IMR-90 (cell line): Measurements from ENCODE around the gene FAM111A. TPM values are rescaled to one million over a fixed set of nuclear protein-coding genes. Genes with fewer than 3 reads are reported as not detected.

ENCODE experiments used
- ATAC-seq: fragments of 200-7000 bp; cut with Tn5 transposase; 2 replicates; pipeline ENCODE4 v1.9.1; 2020; ENCODE audit warnings: low read depth, mild to moderate bottlenecking, moderate library complexity
- BruUV-seq: library from RNA; stranded (reverse); fragments of 400-500 nt; replicated peaks from 2 replicates; lab custom pipeline; 2021; lab: Mats Ljungman, UMichigan
- CTCF ChIA-PET: fragments of 300-600 bp; formaldehyde crosslinking; extraction: SDS; loops from one replicate; lab custom pipeline; 2021; ENCODE audit warnings: antibody characterized with exemption; lab: Yijun Ruan, JAX
- POLR2A ChIA-PET: fragments of 300-600 bp; sonication (Branson Sonifier 250); formaldehyde crosslinking; loops from one replicate; lab custom pipeline; 2022; ENCODE audit warnings: antibody characterized with exemption; ENCODE audit not compliant: unreplicated experiment; lab: Charles Lee
- DNase-seq: peaks from one replicate; pipeline ENCODE4 v3.0.0; 2013
- H2AFZ ChIP-seq: replicated peaks from 2 replicates; pipeline ENCODE3; 2013; ENCODE audit warnings: low read length, mild to moderate bottlenecking; ENCODE audit not compliant: poor library complexity
- H2AK5ac ChIP-seq: 2 replicates; pipeline ENCODE4 v1.6.1; 2013; ENCODE audit warnings: low read depth, low read length, inconsistent platforms
- H2AK9ac ChIP-seq: replicated peaks from 2 replicates; pipeline ENCODE3; 2013; ENCODE audit warnings: mild to moderate bottlenecking, low read depth, low read length, moderate library complexity; ENCODE audit not compliant: poor library complexity
- H2BK120ac ChIP-seq: 2 replicates; pipeline ENCODE4 v1.6.1; 2013; ENCODE audit warnings: low read depth, low read length, inconsistent platforms
- H2BK15ac ChIP-seq: 3 replicates; pipeline ENCODE4 v1.6.1; 2013; ENCODE audit warnings: low read depth, low read length, inconsistent platforms
- H2BK20ac ChIP-seq: 2 replicates; pipeline ENCODE4 v1.6.1; 2013; ENCODE audit warnings: low read depth, mild to moderate bottlenecking, inconsistent platforms, low read length, moderate library complexity
- H2BK5ac ChIP-seq: 2 replicates; pipeline ENCODE4 v1.6.1; 2013; ENCODE audit warnings: mild to moderate bottlenecking, low read depth, low read length, inconsistent platforms; ENCODE audit not compliant: poor library complexity, severe bottlenecking
- H3K14ac ChIP-seq: replicated peaks from 2 replicates; pipeline ENCODE4 v1.6.1; 2013; ENCODE audit warnings: low read depth, low read length, inconsistent platforms
- H3K18ac ChIP-seq: 2 replicates; pipeline ENCODE4 v1.6.1; 2013; ENCODE audit warnings: low read depth, low read length, control low read depth
- H3K23ac ChIP-seq: 2 replicates; pipeline ENCODE4 v1.6.1; 2013; ENCODE audit warnings: low read depth, low read length, inconsistent platforms
- H3K27ac ChIP-seq: 2 replicates; pipeline ENCODE4 v1.5.1; 2013; ENCODE audit warnings: mild to moderate bottlenecking, control low read depth, low read length; ENCODE audit not compliant: insufficient read depth
- H3K27me3 ChIP-seq: 2 replicates; pipeline ENCODE4 v1.6.1; 2013; ENCODE audit warnings: low read length; ENCODE audit not compliant: control insufficient read depth, insufficient read depth
- H3K36me3 ChIP-seq: 2 replicates; pipeline ENCODE4 v1.6.1; 2013; ENCODE audit warnings: low read length, mixed read lengths; ENCODE audit not compliant: control insufficient read depth, insufficient read depth
- H3K4ac ChIP-seq: 2 replicates; pipeline ENCODE4 v1.6.1; 2013; ENCODE audit warnings: low read depth, low read length, inconsistent platforms
- H3K4me1 ChIP-seq: 2 replicates; pipeline ENCODE4 v1.6.1; 2013; ENCODE audit warnings: low read length, mixed read lengths; ENCODE audit not compliant: control insufficient read depth, insufficient read depth
- H3K4me2 ChIP-seq: 2 replicates; pipeline ENCODE4 v1.6.1; 2013; ENCODE audit warnings: low read depth, mild to moderate bottlenecking, control low read depth, low read length, moderate library complexity
- H3K4me3 ChIP-seq: 2 replicates; pipeline ENCODE4 v1.5.1; 2013; ENCODE audit warnings: low read depth, mild to moderate bottlenecking, control low read depth, low read length, moderate library complexity; ENCODE audit not compliant: insufficient read depth
- H3K56ac ChIP-seq: 2 replicates; pipeline ENCODE4 v1.6.1; 2013; ENCODE audit warnings: low read length, inconsistent platforms; ENCODE audit not compliant: insufficient read depth; ENCODE audit errors: extremely low read depth
- H3K79me1 ChIP-seq, 2 experiments: 2 replicates each; pipeline ENCODE4 v1.6.1; 2013; ENCODE audit warnings: low read length in 2 of 2, inconsistent platforms in 1 of 2, low read depth in 1 of 2
- H3K9ac ChIP-seq: 2 replicates; pipeline ENCODE4 v1.6.1; 2013; ENCODE audit warnings: low read depth, low read length, control low read depth
- H3K9me1 ChIP-seq: 2 replicates; pipeline ENCODE4 v1.6.1; 2013; ENCODE audit warnings: low read length, inconsistent platforms; ENCODE audit not compliant: insufficient read depth
- H3K9me3 ChIP-seq: 2 replicates; pipeline ENCODE4 v1.6.1; 2013; ENCODE audit warnings: low read length; ENCODE audit not compliant: control insufficient read depth, insufficient read depth
- H4K20me1 ChIP-seq: 2 replicates; pipeline ENCODE4 v1.6.1; 2013; ENCODE audit warnings: low read length, inconsistent platforms; ENCODE audit not compliant: insufficient read depth
- H4K5ac ChIP-seq: 2 replicates; pipeline ENCODE4 v1.6.1; 2013; ENCODE audit warnings: mild to moderate bottlenecking, low read depth, low read length, control low read depth
- H4K8ac ChIP-seq, 2 experiments: 2 replicates each; pipeline ENCODE4 v1.6.1; 2013; ENCODE audit warnings: low read depth in 2 of 2, low read length in 2 of 2, control low read depth in 1 of 2, inconsistent platforms in 1 of 2
- H4K91ac ChIP-seq: 2 replicates; pipeline ENCODE4 v1.6.1; 2013; ENCODE audit warnings: low read depth, low read length, inconsistent platforms; ENCODE audit not compliant: insufficient read depth
- RAD21 ChIP-seq: IDR thresholded peaks from 2 replicates; pipeline ENCODE4 v1.6.1; 2012; ENCODE audit warnings: low read length, improper control_type of control experiment
- WGBS, 2 experiments: methylation state at CpG; one replicate each; pipeline versions ENCODE4 v1.1.5 to v1.1.7; 2013; ENCODE audit warnings: missing lambda C conversion rate in 2 of 2; ENCODE audit not compliant: insufficient read length in 1 of 2; ENCODE audit errors: extremely low coverage in 2 of 2; 5-methylcytosine and 5-hydroxymethylcytosine counted together
- dilution Hi-C: fragments of 300-500 bp; cut with HindIII; formaldehyde crosslinking; loops from one replicate; pipeline ENCODE4 v1.14.3; 2018; ENCODE audit warnings: low sequenced_read_pairs; ENCODE audit not compliant: unreplicated experiment
- in situ Hi-C: fragments of 300-500 bp; cut with MboI; formaldehyde crosslinking; loops from 3 replicates; pipeline ENCODE4 v1.14.3; 2019; ENCODE audit warnings: low sequenced_read_pairs, inconsistent platforms, mixed read lengths
- intact Hi-C: fragments of 100-400 bp; cut with micrococcal nuclease; formaldehyde crosslinking; loops from 2 replicates; pipeline ENCODE4 v1.10.0; 2022
- polyA plus RNA-seq, 3 experiments: library from polyadenylated mRNA; depleted of rRNA; stranded (reverse); fragments of >200 nt; gene quantifications; 2 replicates each; pipeline ENCODE4 v1.2.3, GENCODE V29; 2012; ENCODE audit warnings: low replicate concordance in 1 of 3
- total RNA-seq: library from RNA; depleted of rRNA; stranded (reverse); fragments of >200 nt; gene quantifications from 2 replicates; pipeline ENCODE4 v1.2.3, GENCODE V29; 2012

The FAM111A gene
- total and polyA plus RNA-seq, 2 of the 4 experiments (the other 2 are of a cell fraction): 19.9 to 36.4 TPM

GRCh38 chr11:59180907-59181306 is 38.3 kb downstream of the FAM111A start:
- Histone ChIP-seq H4K8ac (no peak overlapping the region), H3K4me3 (no peak overlapping the region), H3K4me2 (no peak overlapping the region), H3K79me1 (peaks cover 0 to 3% of the 10 kb centered on the region in 2 experiments; a peak in 2 of 4 replicates), H2BK15ac (no peak overlapping the region), H2AK5ac (no peak overlapping the region), H4K5ac (no peak overlapping the region), H3K36me3 (peaks cover 23% of the 10 kb centered on the region), H3K27ac (no peak overlapping the region), H4K91ac (no peak overlapping the region), H2BK120ac (no peak overlapping the region), H3K9me3 (no peaks in the 10 kb centered on the region), H3K9ac (no peak overlapping the region), H4K20me1 (no peaks in the 10 kb centered on the region), H3K23ac (no peak overlapping the region), H2AK9ac (no peak overlapping the region), H3K4me1 (peaks cover 8% of the 10 kb centered on the region; the same call in 1 of the 2 replicates), H3K56ac (no peak overlapping the region), H3K4ac (no peak overlapping the region), H3K27me3 (no peaks in the 10 kb centered on the region), H3K9me1 (peaks cover 7% of the 10 kb centered on the region; the same call in 1 of the 2 replicates), H2AFZ (no peak overlapping the region), H2BK5ac (no peak overlapping the region), H3K14ac (no peak overlapping the region), H3K18ac (no peak overlapping the region), H2BK20ac (no peak overlapping the region)
- intact Hi-C loops: no loop called here
- ChIA-PET POLR2A (no interaction called here), CTCF (no interaction called here)
- DNase-seq (no peak), ATAC-seq (peak; percentile 51)
- WGBS, 2 experiments: no CpG with 5 or more reads among the region's 2 CpGs
- dilution Hi-C loops: no loop called here
- in situ Hi-C loops: no loop called here
- BruUV-seq: no TSS peak
- no peak for TF ChIP-seq RAD21
